ENCODE data around the gene CD83.

DNA sequence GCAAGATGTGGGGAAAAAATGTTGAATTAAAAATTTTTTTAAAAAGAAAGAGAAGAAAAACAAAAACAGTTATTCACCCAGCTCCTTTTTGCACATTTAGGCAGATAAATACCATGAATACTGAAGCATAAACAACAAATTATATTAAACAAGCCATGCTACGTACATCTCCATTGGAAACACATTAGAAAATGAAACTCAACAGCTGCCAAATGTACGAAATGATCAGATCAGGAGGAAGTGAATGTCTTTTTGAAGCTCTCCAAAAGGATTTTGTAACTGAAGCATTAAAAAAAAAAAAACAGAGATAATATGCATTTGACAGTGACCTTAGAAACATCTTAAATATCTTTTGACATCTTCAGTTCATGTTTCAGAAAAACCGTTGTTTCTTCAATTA is 56.7 kb downstream of the CD83 start:
- TF ChIP-seq, protein P1, sequence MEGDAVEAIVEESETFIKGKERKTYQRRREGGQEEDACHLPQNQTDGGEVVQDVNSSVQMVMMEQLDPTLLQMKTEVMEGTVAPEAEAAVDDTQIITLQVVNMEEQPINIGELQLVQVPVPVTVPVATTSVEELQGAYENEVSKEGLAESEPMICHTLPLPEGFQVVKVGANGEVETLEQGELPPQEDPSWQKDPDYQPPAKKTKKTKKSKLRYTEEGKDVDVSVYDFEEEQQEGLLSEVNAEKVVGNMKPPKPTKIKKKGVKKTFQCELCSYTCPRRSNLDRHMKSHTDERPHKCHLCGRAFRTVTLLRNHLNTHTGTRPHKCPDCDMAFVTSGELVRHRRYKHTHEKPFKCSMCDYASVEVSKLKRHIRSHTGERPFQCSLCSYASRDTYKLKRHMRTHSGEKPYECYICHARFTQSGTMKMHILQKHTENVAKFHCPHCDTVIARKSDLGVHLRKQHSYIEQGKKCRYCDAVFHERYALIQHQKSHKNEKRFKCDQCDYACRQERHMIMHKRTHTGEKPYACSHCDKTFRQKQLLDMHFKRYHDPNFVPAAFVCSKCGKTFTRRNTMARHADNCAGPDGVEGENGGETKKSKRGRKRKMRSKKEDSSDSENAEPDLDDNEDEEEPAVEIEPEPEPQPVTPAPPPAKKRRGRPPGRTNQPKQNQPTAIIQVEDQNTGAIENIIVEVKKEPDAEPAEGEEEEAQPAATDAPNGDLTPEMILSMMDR (IDR thresholded peaks at IDR 0.05; ENCODE audit: poor library complexity), result no peak
- TF ChIP-seq EZH2phosphoT487 (IDR thresholded peaks at IDR 0.05; ENCODE audit: low read depth, severe bottlenecking, unreplicated experiment), result no peak

All from hepatocyte (in vitro differentiated cells).